Lung (tissue), 12 donors: ENCODE measurements around the gene RASGRP1. TPM values are rescaled to one million over a fixed set of nuclear protein-coding genes. Genes with fewer than 3 reads are reported as not detected.

Experiments used
- ATAC-seq: fragments of 200-7000 bp; cut with Tn5 transposase; one replicate; pipeline ENCODE4 v1.9.1; 2020; ENCODE audit warnings: moderate number of reproducible peaks; ENCODE audit not compliant: insufficient read depth, low FRiP score
- DNase-seq, 3 donors: peaks; one replicate each; pipeline ENCODE4 v3.0.0-alpha.2; 2013 to 2017
- H3K27ac ChIP-seq, 2 donors: one replicate each; pipeline ENCODE4 v1.5.1; 2013; ENCODE audit warnings: mild to moderate bottlenecking in 2 of 2, moderate library complexity in 2 of 2, control low read depth in 1 of 2, inconsistent platforms in 1 of 2, low read depth in 1 of 2, low read length in 1 of 2
- H3K27me3 ChIP-seq, 3 donors: one replicate each; pipeline ENCODE4 v1.5.1; 2013; ENCODE audit warnings: low read length in 2 of 3; ENCODE audit not compliant: control insufficient read depth in 3 of 3, insufficient read depth in 3 of 3
- H3K36me3 ChIP-seq, 4 donors: one replicate each; pipeline ENCODE4 v1.5.1; 2013; ENCODE audit warnings: low read length in 4 of 4, mild to moderate bottlenecking in 1 of 4, moderate library complexity in 1 of 4; ENCODE audit not compliant: control insufficient read depth in 4 of 4, insufficient read depth in 4 of 4
- H3K4me1 ChIP-seq, 5 donors: one replicate each; pipeline ENCODE4 v1.5.1; 2013; ENCODE audit warnings: low read length in 5 of 5, mild to moderate bottlenecking in 2 of 5, moderate library complexity in 1 of 5; ENCODE audit not compliant: control insufficient read depth in 5 of 5, insufficient read depth in 5 of 5
- H3K4me3 ChIP-seq: one replicate; pipeline ENCODE4 v1.5.1; 2013; ENCODE audit warnings: mild to moderate bottlenecking, control low read depth, moderate library complexity
- H3K9ac ChIP-seq, 2 donors: one replicate each; pipeline ENCODE4 v1.5.1; 2013; ENCODE audit warnings: low read length in 2 of 2, control low read depth in 1 of 2; ENCODE audit not compliant: insufficient read depth in 1 of 2
- H3K9me3 ChIP-seq, 4 donors: one replicate each; pipeline ENCODE4 v1.5.1; 2013; ENCODE audit warnings: low read length in 3 of 4, mild to moderate bottlenecking in 1 of 4, moderate library complexity in 1 of 4; ENCODE audit not compliant: control insufficient read depth in 4 of 4, insufficient read depth in 3 of 4
- CTCF ChIP-seq: IDR thresholded peaks from 2 replicates; pipeline ENCODE4 v1.5.1; 2012; ENCODE audit warnings: mild to moderate bottlenecking; ENCODE audit errors: control extremely low read depth, extremely low read depth
- WGBS, 2 donors: extraction: QIAGEN DNeasy Blood & Tissue Kit; methylation state at CpG; one replicate each; pipeline ENCODE4 v1.1.7; 2013; 5-methylcytosine and 5-hydroxymethylcytosine counted together
- polyA plus RNA-seq, 2 donors: library from polyadenylated mRNA; stranded (reverse); fragments of 200-250 nt; gene quantifications; one replicate each; pipeline ENCODE4 v1.2.1, GENCODE V29; 2013
- total RNA-seq, 2 donors: library from RNA; depleted of rRNA in 1 of 2; stranded (reverse); fragments of >200 nt in 1 of 2; gene quantifications; one replicate each; pipeline ENCODE4 v1.2.1, GENCODE V29; 2014 to 2021
- donor health status: control.
- donor health status: control.
- donor health status: Bipolar disorder and iron deficiency.
- donor health status: healthy.
- donor health status: DM: yes; HTN: yes; CAD: no.

The RASGRP1 gene
- total and polyA plus RNA-seq, 4 donors, result 0.81 to 7.5 (median 2.5) TPM

DNA sequence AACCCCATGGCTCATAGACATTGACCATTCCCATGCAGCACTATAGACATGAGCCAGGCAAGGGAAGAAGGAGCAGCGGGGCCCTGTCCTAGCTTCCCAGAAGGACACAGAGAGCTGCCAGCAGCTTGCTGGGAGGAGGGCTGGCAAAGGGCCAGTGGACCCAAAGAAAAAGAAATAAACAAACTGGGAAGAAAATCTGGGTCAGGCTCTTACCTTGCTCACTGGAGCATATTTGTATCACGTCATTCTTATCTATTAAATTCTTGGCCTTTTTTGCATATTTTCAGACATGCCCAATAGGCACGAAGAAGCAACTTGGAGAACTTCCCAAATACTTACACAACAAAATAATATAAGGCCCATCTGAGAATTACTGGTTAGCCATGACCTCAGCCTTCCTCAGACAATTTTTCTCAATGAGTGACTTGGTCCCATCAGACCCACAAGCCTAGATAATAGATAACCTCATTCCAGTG is 28.4 kb downstream of the RASGRP1 start:
- 60 to 73% methylated on average over 3 of the region's 3 CpGs for WGBS, 2 donors

DNA sequence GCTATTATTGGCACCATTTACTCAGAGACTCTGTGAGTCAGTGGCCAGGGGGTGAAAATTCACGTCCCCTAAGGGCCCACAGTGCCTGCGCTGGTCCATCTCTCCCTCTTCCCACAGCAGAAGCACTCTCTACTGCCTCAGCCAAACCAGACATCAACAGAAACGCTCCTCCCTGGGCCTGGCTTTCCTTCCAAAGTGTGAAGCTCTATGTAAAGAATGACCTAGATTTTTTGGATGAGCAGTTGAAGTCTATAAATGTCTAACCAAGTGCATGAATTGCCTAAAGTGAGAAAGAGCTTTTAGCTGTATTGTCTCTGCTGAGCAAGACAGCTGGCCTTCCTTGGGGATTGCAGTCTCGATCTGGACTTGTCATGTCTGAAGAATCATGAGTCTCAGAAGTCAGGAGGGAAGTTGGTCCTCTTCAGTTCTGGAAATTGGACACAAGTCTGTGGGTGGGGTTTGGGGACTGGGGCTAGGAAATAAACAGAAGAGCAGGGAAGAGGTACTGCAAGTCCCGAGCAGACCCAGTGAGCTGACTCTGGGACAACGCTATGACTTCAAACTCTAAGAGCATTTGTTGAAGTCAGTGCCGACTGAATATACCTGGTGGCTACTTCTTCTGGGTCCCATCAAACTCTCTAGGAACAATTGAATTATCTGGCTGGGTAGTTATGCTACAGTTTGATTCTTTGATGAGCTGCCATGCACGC is 29.0 kb downstream of the RASGRP1 start:
- DNase-seq (no peak), ATAC-seq (no peak)
- H3K4me1 ChIP-seq, result peaks cover 0 to 4% (median 0%) of the 10 kb centered on the region in 5 donors
- H3K4me3 ChIP-seq, result no peak overlapping the region
- no peaks in the 10 kb centered on the region for H3K36me3 ChIP-seq
- WGBS, 2 donors, result 89 to 90% methylated on average over 8 of the region's 8 CpGs
- no peak for TF ChIP-seq CTCF
- H3K9me3 ChIP-seq, result no peaks in the 10 kb centered on the region
- no peak overlapping the region for H3K9ac ChIP-seq
- H3K27ac ChIP-seq, result no peak overlapping the region
- no peaks in the 10 kb centered on the region for H3K27me3 ChIP-seq

More for the DNA sequence above, 28.4 kb downstream of the RASGRP1 start:
- no peak for TF ChIP-seq CTCF
- no peaks in the 10 kb centered on the region for H3K36me3 ChIP-seq
- no peak overlapping the region for H3K27ac ChIP-seq
- no peaks in the 10 kb centered on the region for H3K9me3 ChIP-seq
- no peak overlapping the region for H3K4me3 ChIP-seq
- ATAC-seq, result no peak
- no peak overlapping the region for H3K9ac ChIP-seq
- peak in 2 of 3 donors; percentile 18 to 42 for DNase-seq
- H3K4me1 ChIP-seq, result peaks cover 0 to 4% (median 0%) of the 10 kb centered on the region in 5 donors
- H3K27me3 ChIP-seq, result no peaks in the 10 kb centered on the region

GRCh38 chr15:38534691-38535090 is 29.9 kb downstream of the RASGRP1 start:
- H3K9me3 ChIP-seq, result no peaks in the 10 kb centered on the region
- no peak overlapping the region for H3K4me3 ChIP-seq
- H3K36me3 ChIP-seq, result no peaks in the 10 kb centered on the region
- ATAC-seq, result no peak
- WGBS, 2 donors, result 86 to 97% methylated on average over 3 of the region's 3 CpGs
- no peak for DNase-seq
- H3K9ac ChIP-seq, result no peak overlapping the region
- no peak for TF ChIP-seq CTCF
- H3K4me1 ChIP-seq, result peaks cover 0 to 4% (median 0%) of the 10 kb centered on the region in 5 donors
- H3K27me3 ChIP-seq, result no peaks in the 10 kb centered on the region
- no peak overlapping the region for H3K27ac ChIP-seq
